ENCODE results near the gene ZBTB47. TPM values are rescaled to one million over a fixed set of nuclear protein-coding genes. Genes with fewer than 3 reads are reported as not detected.

The ZBTB47 gene
- total and polyA plus RNA-seq, 2 donors (not counting 3 experiments of a cell fraction or from before 2014, with no cell fraction given), result 10.6 to 14.5 TPM

DNA sequence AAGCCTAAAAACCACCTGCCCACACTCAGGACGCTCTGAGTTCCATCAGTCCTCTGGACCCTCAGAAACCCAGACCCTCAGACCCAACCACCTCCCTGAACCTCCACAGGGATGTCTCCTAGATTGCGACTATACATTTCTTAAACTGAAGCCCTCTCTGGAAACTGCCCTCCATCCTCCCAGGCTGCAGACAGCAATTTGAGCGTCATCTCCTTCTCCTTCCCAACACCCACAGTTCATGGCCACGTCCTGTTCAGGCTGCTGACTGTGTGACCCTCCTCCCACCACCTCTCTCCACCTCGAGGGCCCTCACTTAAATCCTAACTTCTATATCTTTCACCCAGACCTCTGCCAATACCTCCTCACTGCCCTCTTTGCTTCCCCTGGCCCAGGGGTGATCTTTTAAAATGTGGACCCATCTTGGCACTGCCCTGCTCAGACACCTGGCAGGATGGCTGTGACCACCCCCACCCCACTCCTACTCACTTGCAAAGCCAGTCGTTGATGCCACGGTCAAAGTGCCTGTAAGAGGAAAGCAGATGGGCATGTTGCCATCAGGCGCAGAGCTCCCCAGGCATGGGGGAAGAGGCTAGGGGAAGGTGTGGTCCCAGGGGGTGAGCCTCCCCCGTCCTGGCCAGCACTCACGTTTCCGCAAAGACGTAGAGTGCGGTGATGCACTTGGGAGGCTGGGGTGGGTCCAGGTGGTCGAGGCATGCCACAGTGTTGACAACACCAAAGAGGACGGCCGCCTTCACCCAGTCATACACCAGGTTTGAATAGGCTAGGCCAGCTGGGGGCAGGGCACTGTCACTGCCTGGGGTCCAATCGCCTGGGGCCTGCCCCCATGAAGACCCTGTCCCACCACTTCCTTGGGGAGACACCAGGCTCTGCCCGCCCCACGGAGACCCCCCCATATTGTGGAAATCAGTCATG lies 43.1 kb downstream of the ZBTB47 start:
- no peaks in the 10 kb centered on the region for H3K4me1 ChIP-seq (ENCODE audit: control insufficient read depth, extremely low read depth, insufficient read depth, low read length)
- H3K27ac ChIP-seq (ENCODE audit: insufficient read depth, low read depth, low read length), result no peak overlapping the region
- dilution Hi-C loops (cut with MboI; ENCODE audit: extremely low pct_ligation_motif_present, low sequenced_read_pairs), result no loop called here
- H4K20me1 ChIP-seq (replicated peaks; ENCODE audit: control insufficient read depth, extremely low read depth, insufficient read depth, low read length), result no peaks in the 10 kb centered on the region
- H3K27me3 ChIP-seq (ENCODE audit: control insufficient read depth in 2 of 2, insufficient read depth in 2 of 2, low read length in 2 of 2), result no peaks in the 10 kb centered on the region
- H2AFZ ChIP-seq (ENCODE audit: low read depth, low read length), result no peak overlapping the region
- TF ChIP-seq JUN (IDR thresholded peaks at IDR 0.05; ENCODE audit: borderline replicate concordance, insufficient read depth, insufficient read length, low read depth) (no peak), EZH2 (IDR thresholded peaks at IDR 0.05; ENCODE audit: borderline replicate concordance, low read depth, low read length, severe bottlenecking) (no peak), MYC (IDR thresholded peaks at IDR 0.05; ENCODE audit: low read depth, low read length) (no peak), POLR2AphosphoS5 (IDR thresholded peaks at IDR 0.05; ENCODE audit: insufficient read depth, low read depth, low read length) (no peak), POLR2A (IDR thresholded peaks at IDR 0.05; ENCODE audit: low read depth, low read length) (no peak), FOS (IDR thresholded peaks at IDR 0.05; ENCODE audit: borderline replicate concordance, insufficient read depth, low read length) (no peak), GATA2 (IDR thresholded peaks at IDR 0.05; ENCODE audit: insufficient read depth, insufficient read length, low read depth, low read length) (no peak)
- TF ChIP-seq, protein P1, sequence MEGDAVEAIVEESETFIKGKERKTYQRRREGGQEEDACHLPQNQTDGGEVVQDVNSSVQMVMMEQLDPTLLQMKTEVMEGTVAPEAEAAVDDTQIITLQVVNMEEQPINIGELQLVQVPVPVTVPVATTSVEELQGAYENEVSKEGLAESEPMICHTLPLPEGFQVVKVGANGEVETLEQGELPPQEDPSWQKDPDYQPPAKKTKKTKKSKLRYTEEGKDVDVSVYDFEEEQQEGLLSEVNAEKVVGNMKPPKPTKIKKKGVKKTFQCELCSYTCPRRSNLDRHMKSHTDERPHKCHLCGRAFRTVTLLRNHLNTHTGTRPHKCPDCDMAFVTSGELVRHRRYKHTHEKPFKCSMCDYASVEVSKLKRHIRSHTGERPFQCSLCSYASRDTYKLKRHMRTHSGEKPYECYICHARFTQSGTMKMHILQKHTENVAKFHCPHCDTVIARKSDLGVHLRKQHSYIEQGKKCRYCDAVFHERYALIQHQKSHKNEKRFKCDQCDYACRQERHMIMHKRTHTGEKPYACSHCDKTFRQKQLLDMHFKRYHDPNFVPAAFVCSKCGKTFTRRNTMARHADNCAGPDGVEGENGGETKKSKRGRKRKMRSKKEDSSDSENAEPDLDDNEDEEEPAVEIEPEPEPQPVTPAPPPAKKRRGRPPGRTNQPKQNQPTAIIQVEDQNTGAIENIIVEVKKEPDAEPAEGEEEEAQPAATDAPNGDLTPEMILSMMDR (IDR thresholded peaks at IDR 0.05; ENCODE audit: extremely low read depth in 1 of 2, insufficient read depth in 1 of 2, low read depth in 1 of 2, low read length in 2 of 2), result no peak
- TF ChIP-seq, protein P2, sequence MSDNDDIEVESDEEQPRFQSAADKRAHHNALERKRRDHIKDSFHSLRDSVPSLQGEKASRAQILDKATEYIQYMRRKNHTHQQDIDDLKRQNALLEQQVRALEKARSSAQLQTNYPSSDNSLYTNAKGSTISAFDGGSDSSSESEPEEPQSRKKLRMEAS (IDR thresholded peaks at IDR 0.05; ENCODE audit: insufficient read depth, insufficient read length), result no peak
- H3K36me3 ChIP-seq (ENCODE audit: control insufficient read depth in 2 of 2, extremely low read depth in 1 of 2, insufficient read depth in 2 of 2, low read length in 2 of 2), result no peaks in the 10 kb centered on the region
- ChIA-PET POLR2A (no interaction called here), CTCF (interaction anchor here (1.2 kb wide), 1 partner anchor 9 kb away, joined by 4 read pairs; no protein-coding TSS in a partner anchor)
- BruUV-seq (replicated peaks), result no TSS peak
- DNase-seq (ENCODE audit: low read depth, low spot score), result no peak
- no peak overlapping the region for H3K4me2 ChIP-seq (ENCODE audit: insufficient read depth, low read length)
- H3K9me1 ChIP-seq (replicated peaks; ENCODE audit: control insufficient read depth, extremely low read depth, insufficient read depth, low read length), result no peaks in the 10 kb centered on the region
- H3K9me3 ChIP-seq (replicated peaks; ENCODE audit: control insufficient read depth, insufficient read depth, low read length), result no peaks in the 10 kb centered on the region
- no peaks in the 10 kb centered on the region for H3K79me2 ChIP-seq (ENCODE audit: control insufficient read depth, insufficient read depth, low read length)
- no peak for FAIRE-seq
- no peak overlapping the region for H3K4me3 ChIP-seq (replicated peaks in 1 of 3; ENCODE audit: insufficient read depth in 1 of 3, low read depth in 1 of 3, low read length in 3 of 3)
- intact Hi-C loops (cut with micrococcal nuclease), result no loop called here
- no peak overlapping the region for H3K9ac ChIP-seq (replicated peaks; ENCODE audit: extremely low read depth, insufficient read depth, low read length)
